Measurements from ENCODE around the gene BARD1.
A peak's percentile ranks its signal among the peaks of the same experiment; 100 is the strongest.
"Not testable (repeated sequence)": the region's sequence is repeated elsewhere in the genome, so short reads cannot be mapped to it uniquely, and the experiment has no call there.

BARD1 gene

GRCh38 chr2:214696681-214697080 is 112.8 kb downstream of the BARD1 start:
- no peak for DNase-seq (ENCODE audit: low read depth, low spot score)
- no peak overlapping the region for H3K4me3 ChIP-seq (ENCODE audit: low read length)

DNA sequence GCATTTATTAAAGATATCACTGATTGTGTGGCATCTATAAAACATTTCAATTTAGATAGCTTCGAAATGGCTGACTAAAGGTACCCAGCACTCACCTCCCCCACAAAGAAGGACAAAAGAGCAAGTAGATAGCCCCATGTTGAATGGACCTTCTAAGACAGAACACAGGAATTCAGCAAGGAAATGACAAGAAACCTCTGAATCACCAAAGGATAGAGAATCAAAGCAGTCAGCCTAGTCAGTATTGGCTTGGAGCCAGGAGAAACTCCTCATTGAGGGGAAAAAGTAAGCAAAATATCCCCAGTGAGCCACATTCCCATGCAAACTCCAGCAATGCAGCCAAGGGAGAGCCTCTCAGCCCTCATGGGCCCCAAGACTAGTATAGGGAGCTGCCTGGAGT is 113.7 kb downstream of the BARD1 start:
- no peak overlapping the region for H3K4me3 ChIP-seq (ENCODE audit: low read length)
- no peak for DNase-seq (ENCODE audit: low read depth, low spot score)

DNA sequence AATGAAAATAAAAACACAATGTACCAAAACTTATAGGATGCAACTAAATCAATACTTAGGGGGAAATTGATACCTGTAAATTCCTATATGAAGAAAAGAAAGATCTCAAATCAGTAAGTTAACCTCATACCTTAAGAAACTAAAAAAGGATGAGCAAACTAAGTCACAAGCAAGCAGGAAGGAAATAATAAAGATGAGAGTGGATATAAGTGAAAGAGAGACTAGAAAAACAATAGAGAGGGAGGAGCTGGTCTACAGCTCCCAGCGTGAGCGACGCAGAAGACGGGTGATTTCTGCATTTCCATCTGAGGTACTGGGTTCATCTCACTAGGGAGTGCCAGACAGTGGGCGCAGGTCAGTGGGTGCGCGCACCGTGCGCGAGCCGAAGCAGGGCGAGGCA is 125.9 kb downstream of the BARD1 start:
- DNase-seq (ENCODE audit: low read depth, low spot score): not testable (repeated sequence)
- H3K4me3 ChIP-seq (ENCODE audit: low read length): peak overlapping the region; percentile 25

DNA sequence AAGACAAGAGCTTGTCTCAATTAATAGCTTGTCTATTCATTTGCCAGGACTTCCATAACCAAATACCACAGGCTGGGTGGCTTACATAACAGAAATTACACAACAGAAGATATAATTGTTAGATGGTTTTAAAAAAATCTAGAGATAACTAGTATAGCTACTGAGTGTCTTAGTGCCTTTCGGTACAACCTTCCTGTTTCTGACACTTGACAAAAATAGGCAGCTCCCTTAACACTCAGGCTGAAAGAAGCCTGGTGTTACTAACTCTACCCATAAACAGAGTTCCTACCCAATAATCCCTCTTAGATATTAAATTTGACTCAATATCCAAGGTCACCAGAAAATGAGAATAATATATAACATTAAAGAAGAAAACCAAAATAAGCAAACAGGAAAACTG is 129.7 kb downstream of the BARD1 start:
- no peak for DNase-seq (ENCODE audit: low read depth, low spot score)
- H3K4me3 ChIP-seq (ENCODE audit: low read length): no peak overlapping the region

GRCh38 chr2:214676421-214677089 is 132.9 kb downstream of the BARD1 start:
- no peak overlapping the region for H3K4me3 ChIP-seq (ENCODE audit: low read length)
- no peak for DNase-seq (ENCODE audit: low read depth, low spot score)
